Measurements from ENCODE around the gene HFM1. TPM values are rescaled to one million over a fixed set of nuclear protein-coding genes. Genes with fewer than 3 reads are reported as not detected.

HFM1 gene
- total and polyA plus RNA-seq, 8 donors = 0.40 to 16.5 (median 0.44) TPM; not detected in 4

- 88 to 91% (median 90%) methylated on average over 7 of the region's 7 CpGs for WGBS, 5 donors
Measured at GRCh38 chr1:91226741-91227140, 177.9 kb downstream of the HFM1 start.

GRCh38 chr1:91224878-91225277 lies 179.8 kb downstream of the HFM1 start:
- Histone ChIP-seq H3K27me3 (no peaks in the 10 kb centered on the region), H3K9me3 (peaks cover 0 to 5% (median 5%) of the 10 kb centered on the region in 4 donors), H3K4me1 (no peaks in the 10 kb centered on the region), H3K36me3 (no peaks in the 10 kb centered on the region), H3K27ac (no peak overlapping the region), H3K4me3 (no peak overlapping the region)
- intact Hi-C loops (cut with DNase I; ENCODE audit: low total_unique reads) = no loop called here
- no peak for TF ChIP-seq EP300 (IDR thresholded peaks at IDR 0.05)
- no peak for TF ChIP-seq CTCF (IDR thresholded peaks at IDR 0.05)
- no peak for TF ChIP-seq POLR2A (IDR thresholded peaks at IDR 0.05)
- TF ChIP-seq POLR2AphosphoS5 (IDR thresholded peaks at IDR 0.05) = no peak
- DNase-seq = no peak
- 78 to 89% (median 86%) methylated on average over 4 of the region's 4 CpGs for WGBS, 5 donors

More at GRCh38 chr1:91226741-91227140, 177.9 kb downstream of the HFM1 start:
- intact Hi-C loops (cut with DNase I; ENCODE audit: low total_unique reads) = no loop called here
- no peaks in the 10 kb centered on the region for H3K36me3 ChIP-seq
- H3K27ac ChIP-seq = no peak overlapping the region
- H3K27me3 ChIP-seq = no peaks in the 10 kb centered on the region
- no peak overlapping the region for H3K4me3 ChIP-seq
- H3K9me3 ChIP-seq = no peaks in the 10 kb centered on the region
- DNase-seq = no peak
- no peaks in the 10 kb centered on the region for H3K4me1 ChIP-seq
- TF ChIP-seq CTCF (IDR thresholded peaks at IDR 0.05) = no peak
- no peak for TF ChIP-seq POLR2A (IDR thresholded peaks at IDR 0.05)
- no peak for TF ChIP-seq POLR2AphosphoS5 (IDR thresholded peaks at IDR 0.05)
- no peak for TF ChIP-seq EP300 (IDR thresholded peaks at IDR 0.05)

- DNase-seq = no peak
- Histone ChIP-seq H3K9me3 (peaks cover 0 to 14% (median 5%) of the 10 kb centered on the region in 4 donors), H3K27me3 (no peaks in the 10 kb centered on the region), H3K27ac (no peak overlapping the region), H3K36me3 (no peaks in the 10 kb centered on the region), H3K4me1 (no peaks in the 10 kb centered on the region), H3K4me3 (no peak overlapping the region)
- WGBS, 5 donors = 89 to 95% (median 92%) methylated on average over 4 of the region's 4 CpGs
- TF ChIP-seq POLR2AphosphoS5 (IDR thresholded peaks at IDR 0.05) (no peak), POLR2A (IDR thresholded peaks at IDR 0.05) (no peak), CTCF (IDR thresholded peaks at IDR 0.05) (no peak), EP300 (IDR thresholded peaks at IDR 0.05) (no peak)
- intact Hi-C loops (cut with DNase I; ENCODE audit: low total_unique reads) = no loop called here
Measured at GRCh38 chr1:91221017-91221416, 183.6 kb downstream of the HFM1 start.

GRCh38 chr1:91217911-91218310 lies 186.7 kb downstream of the HFM1 start:
- H3K4me1 ChIP-seq = no peaks in the 10 kb centered on the region
- intact Hi-C loops (cut with DNase I; ENCODE audit: low total_unique reads) = no loop called here
- no peak overlapping the region for H3K4me3 ChIP-seq
- peaks cover 0 to 14% (median 5%) of the 10 kb centered on the region in 4 donors for H3K9me3 ChIP-seq
- DNase-seq = no peak
- no peaks in the 10 kb centered on the region for H3K36me3 ChIP-seq
- H3K27ac ChIP-seq = no peak overlapping the region
- no peaks in the 10 kb centered on the region for H3K27me3 ChIP-seq
- 81 to 96% (median 94%) methylated on average over 8 of the region's 8 CpGs for WGBS, 5 donors
- TF ChIP-seq CTCF (IDR thresholded peaks at IDR 0.05) (no peak), POLR2A (IDR thresholded peaks at IDR 0.05) (no peak), EP300 (IDR thresholded peaks at IDR 0.05) (no peak), POLR2AphosphoS5 (IDR thresholded peaks at IDR 0.05) (no peak)

Small RNA genes within 50 kb of the gene (small RNA-seq; reads per million reads assigned to genes)
- gene RF00019 = 0 reads per million in 4 donors

Other genes starting within 250 kb of the HFM1 start
- gene CDC7, start 96.0 kb upstream of the HFM1 start, total RNA-seq = 1 to 10 TPM in 4 of 5 donors, not detected in 1; 1.3 to 6.6 (median 2.2) TPM
- 1 to 10 TPM; 1.4 to 3.1 (median 2.1) TPM for gene CDC7, start 96.0 kb upstream of the HFM1 start, polyA plus RNA-seq